HFFc6 (cell line): ENCODE data around the gene ELOA. TPM values are rescaled to one million over a fixed set of nuclear protein-coding genes. Genes with fewer than 3 reads are reported as not detected.
"Not testable (repeated sequence)": the region's sequence is repeated elsewhere in the genome, so short reads cannot be mapped to it uniquely, and the experiment has no call there.

ENCODE experiments used
- DNase-seq: peaks from one replicate; pipeline ENCODE4 v3.0.0-alpha.2; 2018
- H3K27ac Mint-ChIP-seq: 2 replicates; pipeline ENCODE4 v1.8.0; 2020; ENCODE audit warnings: mild to moderate bottlenecking, mixed read lengths
- H3K27me3 Mint-ChIP-seq: 2 replicates; pipeline ENCODE4 v1.8.0; 2021; ENCODE audit warnings: mild to moderate bottlenecking, moderate library complexity, mixed read lengths; ENCODE audit not compliant: insufficient read depth
- H3K36me3 Mint-ChIP-seq: 2 replicates; pipeline ENCODE4 v1.8.0; 2021; ENCODE audit warnings: low read depth, mixed read lengths
- H3K4me1 Mint-ChIP-seq: 2 replicates; pipeline ENCODE4 v1.8.0; 2020; ENCODE audit warnings: low read depth, mixed read lengths
- H3K4me3 Mint-ChIP-seq: 2 replicates; pipeline ENCODE4 v1.8.0; 2020; ENCODE audit warnings: mild to moderate bottlenecking, moderate library complexity, mixed read lengths
- H3K9me3 Mint-ChIP-seq: 2 replicates; pipeline ENCODE4 v1.8.0; 2020; ENCODE audit warnings: mild to moderate bottlenecking, mixed read lengths
- CTCF ChIP-seq: fragments of 200-600 bp; sonication (generic); IDR thresholded peaks from 2 replicates; pipeline ENCODE4 v1.5.0; 2021; ENCODE audit warnings: antibody characterized with exemption, mild to moderate bottlenecking
- total RNA-seq, 6 experiments: library from RNA; stranded (reverse); fragmentation: NEBNext Ultra II Directional; extraction: Animal tissue kit (Norgen Biotek cat#: 25700); gene quantifications; 2 replicates in 1 of 6; 3 replicates in 5 of 6; pipeline ENCODE4 v1.2.3, GENCODE V29; 2021

ELOA gene
- total RNA-seq, 6 experiments from 2014 or later = 55.5 to 72.6 (median 59.9) TPM

GRCh38 chr1:23726686-23727085, 16.6 kb upstream of the ELOA start:
- no peak for DNase-seq
- Mint-ChIP-seq H3K4me1 (peaks cover 17% of the 10 kb centered on the region), H3K9me3 (no peaks in the 10 kb centered on the region), H3K27me3 (no peaks in the 10 kb centered on the region), H3K4me3 (no peak overlapping the region), H3K36me3 (peaks cover 4% of the 10 kb centered on the region; the same call in 1 of the 2 replicates), H3K27ac (no peak overlapping the region)
- no peak for TF ChIP-seq CTCF

- Mint-ChIP-seq H3K27me3 (no peaks in the 10 kb centered on the region), H3K27ac (no peak overlapping the region), H3K4me3 (no peak overlapping the region), H3K36me3 (peaks cover 6% of the 10 kb centered on the region), H3K9me3 (no peaks in the 10 kb centered on the region), H3K4me1 (peaks cover 24% of the 10 kb centered on the region)
- no peak for DNase-seq
- TF ChIP-seq CTCF = no peak
Observed at GRCh38 chr1:23727362-23727811, 15.9 kb upstream of the ELOA start.

GRCh38 chr1:23732363-23733224, 10.7 kb upstream of the ELOA start:
- peaks cover 23% of the 10 kb centered on the region for H3K4me1 Mint-ChIP-seq
- TF ChIP-seq CTCF = no peak
- H3K9me3 Mint-ChIP-seq = no peaks in the 10 kb centered on the region
- no peak overlapping the region for H3K4me3 Mint-ChIP-seq
- H3K27me3 Mint-ChIP-seq = peaks cover 1% of the 10 kb centered on the region; the same call in 1 of the 2 replicates
- DNase-seq = peak; percentile 40
- peaks cover 15% of the 10 kb centered on the region for H3K36me3 Mint-ChIP-seq
- H3K27ac Mint-ChIP-seq = peak overlapping the region; percentile 72

- H3K9me3 Mint-ChIP-seq, H3K27me3 Mint-ChIP-seq, H3K27ac Mint-ChIP-seq, DNase-seq, H3K4me3 Mint-ChIP-seq: not testable (repeated sequence)
- peaks cover 18% of the 10 kb centered on the region for H3K4me1 Mint-ChIP-seq
- peaks cover 15% of the 10 kb centered on the region for H3K36me3 Mint-ChIP-seq
Observed at GRCh38 chr1:23733281-23733680, 10.0 kb upstream of the ELOA start.

- H3K27ac Mint-ChIP-seq = no peak overlapping the region
- peaks cover 12% of the 10 kb centered on the region for H3K36me3 Mint-ChIP-seq
- H3K4me3 Mint-ChIP-seq = no peak overlapping the region
- H3K4me1 Mint-ChIP-seq = peaks cover 16% of the 10 kb centered on the region
- no peak for TF ChIP-seq CTCF
- no peaks in the 10 kb centered on the region for H3K9me3 Mint-ChIP-seq
- peaks cover 1% of the 10 kb centered on the region; the same call in 1 of the 2 replicates for H3K27me3 Mint-ChIP-seq
- DNase-seq = no peak
Observed at GRCh38 chr1:23736437-23737134, 6.7 kb upstream of the ELOA start.

GRCh38 chr1:23741609-23742008, 1.7 kb upstream of the ELOA start:
- DNase-seq = no peak
- Mint-ChIP-seq H3K4me1 (peaks cover 32% of the 10 kb centered on the region), H3K27ac (peak overlapping the region; percentile 81), H3K36me3 (no peaks in the 10 kb centered on the region; the same call in none of the 2 replicates), H3K27me3 (peaks cover 6% of the 10 kb centered on the region), H3K9me3 (no peaks in the 10 kb centered on the region), H3K4me3 (peak overlapping the region; percentile 91; the same call in 1 of the 2 replicates)
- TF ChIP-seq CTCF = no peak
